ENCODE data around the gene CDK5RAP2. TPM values are rescaled to one million over a fixed set of nuclear protein-coding genes. Genes with fewer than 3 reads are reported as not detected.
"Not testable (repeated sequence)": the region's sequence is repeated elsewhere in the genome, so short reads cannot be mapped to it uniquely, and the experiment has no call there.

Gene CDK5RAP2
- total RNA-seq, result 26.9 TPM

DNA sequence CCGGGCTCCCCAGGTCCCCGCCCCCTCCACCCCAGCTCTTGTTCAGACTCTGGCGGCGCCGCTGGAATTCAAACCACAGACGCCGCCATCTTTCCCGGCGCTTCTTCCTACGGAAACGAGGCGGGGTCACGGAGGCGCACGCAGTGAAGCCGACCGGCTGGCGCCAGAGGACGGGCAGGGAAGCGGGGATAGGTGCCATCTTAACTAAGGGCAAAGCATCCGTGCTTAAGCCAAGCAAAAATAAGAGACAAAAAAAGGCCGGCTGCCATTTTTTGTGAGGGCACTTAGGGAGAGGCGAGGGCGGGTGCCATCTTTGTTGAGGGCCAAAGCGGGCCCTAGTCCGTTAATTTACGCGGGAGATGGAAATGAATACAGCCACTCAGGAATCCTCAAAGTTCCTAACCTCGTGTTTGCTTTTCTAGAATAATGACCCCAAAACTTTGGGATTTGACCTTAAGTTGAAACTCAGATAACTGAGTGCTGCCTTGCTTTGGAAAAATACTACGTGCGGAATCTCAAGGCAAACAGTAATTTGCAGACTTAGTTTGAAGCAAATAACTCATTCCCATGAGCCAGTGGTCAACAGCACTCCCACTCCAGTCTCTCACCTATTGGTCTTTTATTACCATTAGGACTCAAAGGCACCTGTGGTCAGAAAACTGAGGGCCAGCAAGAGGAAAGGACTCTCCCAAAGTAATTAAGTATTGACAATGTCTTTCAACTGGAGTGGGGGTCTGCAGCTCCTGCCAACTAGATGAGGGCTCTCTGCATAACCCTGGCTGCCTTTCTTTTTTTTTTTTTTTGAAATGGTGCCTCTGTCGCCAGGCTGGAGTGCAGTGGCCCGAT lies at the start of gene CDK5RAP2:
TSS of gene CDK5RAP2 (minus strand) at position 117 of the 846 bp plus-strand sequence. CDS start 189 bp downstream, outside the sequence.
- Histone ChIP-seq H3K9me3 (ENCODE audit: low read depth, low read length) (no peaks in the 10 kb centered on the region), H3K27me3 (ENCODE audit: insufficient read depth, low read length) (no peaks in the 10 kb centered on the region), H3K4me3 (ENCODE audit: low read length) (peak within 1 kb of the TSS; percentile 79), H3K4me1 (ENCODE audit: insufficient read depth, low read length) (peaks cover 25% of the 10 kb centered on the region)

DNA sequence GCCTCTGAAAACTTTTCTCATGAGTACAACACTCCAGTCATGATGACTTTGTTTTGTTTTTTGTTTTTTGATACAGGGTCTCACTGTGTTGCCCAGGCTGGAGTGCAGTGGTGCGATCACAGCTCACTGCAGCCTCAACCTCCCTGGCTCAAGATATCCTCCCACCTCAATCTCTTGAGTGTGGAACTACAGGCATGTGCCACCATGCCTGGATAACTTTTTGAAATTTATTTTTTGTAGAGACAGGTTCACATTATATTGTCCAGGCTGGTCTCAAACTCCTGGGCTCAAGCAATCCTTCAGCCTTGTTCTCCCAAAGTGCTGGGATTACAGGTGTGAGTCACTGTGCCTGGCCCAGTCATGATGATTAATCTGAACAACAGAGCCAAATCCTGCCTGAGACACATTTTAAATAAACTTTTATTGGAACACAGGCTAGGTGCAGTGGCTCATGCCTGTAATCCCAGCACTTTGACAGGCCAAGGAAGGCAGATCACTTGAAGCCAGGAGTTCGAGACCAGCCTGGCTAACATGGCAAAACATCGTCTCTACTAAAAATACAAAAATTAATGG lies 49.0 kb upstream of the CDK5RAP2 start:
- not testable (repeated sequence) for H3K27me3 ChIP-seq (ENCODE audit: insufficient read depth, low read length); H3K4me1 ChIP-seq (ENCODE audit: insufficient read depth, low read length); H3K4me3 ChIP-seq (ENCODE audit: low read length); H3K9me3 ChIP-seq (ENCODE audit: low read depth, low read length)

DNA sequence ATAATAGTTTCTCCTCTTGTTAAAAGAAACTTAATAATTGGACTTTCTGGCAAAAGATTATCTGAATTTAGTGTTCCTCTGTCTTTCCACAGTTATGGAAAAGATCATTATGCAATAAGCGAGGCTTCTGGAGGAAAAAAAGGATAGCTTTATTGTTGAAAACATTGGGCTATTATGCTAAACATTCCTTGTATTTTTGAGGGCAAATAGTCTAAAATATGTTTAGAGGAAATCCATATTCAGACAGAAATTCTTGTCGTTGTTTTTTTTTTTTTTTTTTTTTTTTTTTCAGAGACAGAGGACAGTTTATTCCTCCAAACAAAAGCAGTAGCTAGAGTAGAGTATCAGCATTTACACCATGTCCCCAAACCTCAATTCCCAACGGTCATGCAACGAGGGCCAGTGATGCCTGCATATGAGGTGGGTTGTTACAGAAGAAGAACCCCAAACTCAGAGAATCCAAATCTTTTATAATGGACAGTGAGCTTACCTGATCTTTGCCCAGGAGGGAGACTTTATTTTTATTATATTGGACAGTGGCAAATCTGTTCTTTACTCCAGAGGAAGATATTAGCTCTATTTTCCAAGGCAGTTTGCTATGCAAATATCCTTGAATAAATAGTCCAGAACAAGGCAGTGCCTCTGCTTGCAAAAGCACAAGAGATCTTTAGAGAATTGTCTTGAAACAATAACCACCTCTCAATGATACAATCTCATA lies 48.4 kb upstream of the CDK5RAP2 start:
- H3K27me3 ChIP-seq (ENCODE audit: insufficient read depth, low read length), result no peaks in the 10 kb centered on the region
- H3K9me3 ChIP-seq (ENCODE audit: low read depth, low read length), result no peaks in the 10 kb centered on the region
- peaks cover 9% of the 10 kb centered on the region for H3K4me1 ChIP-seq (ENCODE audit: insufficient read depth, low read length)
- no peak overlapping the region for H3K4me3 ChIP-seq (ENCODE audit: low read length)

DNA sequence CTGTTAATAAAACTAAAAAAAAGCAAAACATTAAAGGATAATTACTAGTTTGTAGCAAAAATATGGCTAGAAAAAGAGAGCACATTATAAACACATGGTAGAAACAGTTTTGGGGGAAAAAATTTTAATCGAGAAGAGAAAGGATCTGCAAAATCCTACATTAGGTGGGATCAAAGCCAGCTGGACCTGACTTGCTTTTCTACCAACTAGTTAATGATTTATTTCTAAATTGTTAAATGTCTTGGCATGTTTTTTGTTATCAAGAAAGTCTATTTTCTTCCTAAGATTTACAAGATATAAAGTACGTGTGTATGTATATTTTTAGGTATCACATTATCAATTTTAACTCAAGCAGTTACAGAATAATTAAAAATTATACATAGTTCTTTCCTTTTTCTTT lies 47.1 kb upstream of the CDK5RAP2 start:
- Histone ChIP-seq H3K4me1 (ENCODE audit: insufficient read depth, low read length) (peaks cover 9% of the 10 kb centered on the region), H3K9me3 (ENCODE audit: low read depth, low read length) (no peaks in the 10 kb centered on the region), H3K4me3 (ENCODE audit: low read length) (no peak overlapping the region), H3K27me3 (ENCODE audit: insufficient read depth, low read length) (no peaks in the 10 kb centered on the region)

DNA sequence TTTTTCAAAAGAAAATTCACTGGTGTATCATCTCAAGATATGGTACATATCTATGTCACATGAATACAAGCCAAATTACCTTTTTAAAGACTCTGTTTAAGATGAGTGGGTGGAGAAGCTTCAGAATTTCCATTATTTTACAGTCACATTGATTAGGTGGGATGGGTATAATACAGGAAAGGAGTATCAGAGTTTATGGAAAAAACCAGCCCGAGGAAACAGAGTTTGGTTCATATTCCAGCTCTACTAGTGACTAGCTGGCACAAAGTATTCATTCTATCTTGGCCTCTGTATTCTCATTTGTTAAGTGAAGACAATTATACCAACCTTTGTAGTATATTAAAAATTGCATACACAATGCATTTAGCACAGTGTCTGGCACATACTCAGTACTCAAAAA lies 46.5 kb upstream of the CDK5RAP2 start:
- Histone ChIP-seq H3K4me1 (ENCODE audit: insufficient read depth, low read length) (peaks cover 9% of the 10 kb centered on the region), H3K9me3 (ENCODE audit: low read depth, low read length) (no peaks in the 10 kb centered on the region), H3K4me3 (ENCODE audit: low read length) (no peak overlapping the region), H3K27me3 (ENCODE audit: insufficient read depth, low read length) (no peaks in the 10 kb centered on the region)

DNA sequence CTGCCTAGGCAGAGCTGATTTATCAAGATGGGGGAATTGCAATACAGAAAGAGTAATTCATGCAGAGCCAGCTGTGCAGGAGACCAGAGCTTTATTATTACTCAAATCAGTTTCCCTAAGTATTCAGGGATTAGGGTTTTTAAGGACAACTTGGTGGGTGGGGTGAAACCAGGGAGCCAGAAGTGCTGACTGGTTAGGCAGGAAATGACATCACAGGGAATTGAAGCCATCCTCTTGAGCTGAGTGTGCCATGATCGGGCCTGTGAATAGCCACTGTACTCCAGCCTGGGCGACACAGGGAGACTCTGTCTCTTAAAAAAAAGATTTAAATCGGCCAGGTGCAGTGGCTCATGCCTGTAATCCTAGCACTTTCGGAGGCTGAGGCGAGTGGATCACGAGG lies 45.3 kb upstream of the CDK5RAP2 start:
- peaks cover 4% of the 10 kb centered on the region for H3K4me1 ChIP-seq (ENCODE audit: insufficient read depth, low read length)
- no peaks in the 10 kb centered on the region for H3K27me3 ChIP-seq (ENCODE audit: insufficient read depth, low read length)
- H3K9me3 ChIP-seq (ENCODE audit: low read depth, low read length), result no peaks in the 10 kb centered on the region
- no peak overlapping the region for H3K4me3 ChIP-seq (ENCODE audit: low read length)

DNA sequence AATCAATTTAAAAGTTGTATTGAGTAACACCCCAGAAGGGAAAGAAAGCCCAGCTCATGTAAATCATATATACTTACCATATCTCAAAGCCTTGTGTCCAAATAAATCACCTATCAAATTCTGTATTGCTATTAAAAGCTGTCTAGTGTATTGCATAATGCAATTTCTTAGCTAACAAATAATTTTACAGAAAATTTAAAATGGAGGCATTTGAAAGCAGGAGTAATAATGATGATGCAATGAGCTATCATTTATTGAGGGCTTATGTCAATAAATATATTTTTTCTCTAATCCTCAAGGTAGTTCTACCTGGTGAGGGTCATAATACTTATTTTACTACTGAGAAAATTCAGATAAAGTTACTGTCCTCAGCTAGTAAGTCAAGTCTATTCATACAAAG lies 42.8 kb upstream of the CDK5RAP2 start:
- Histone ChIP-seq H3K27me3 (ENCODE audit: insufficient read depth, low read length) (no peaks in the 10 kb centered on the region), H3K9me3 (ENCODE audit: low read depth, low read length) (no peaks in the 10 kb centered on the region), H3K4me3 (ENCODE audit: low read length) (no peak overlapping the region), H3K4me1 (ENCODE audit: insufficient read depth, low read length) (peaks cover 4% of the 10 kb centered on the region)

DNA sequence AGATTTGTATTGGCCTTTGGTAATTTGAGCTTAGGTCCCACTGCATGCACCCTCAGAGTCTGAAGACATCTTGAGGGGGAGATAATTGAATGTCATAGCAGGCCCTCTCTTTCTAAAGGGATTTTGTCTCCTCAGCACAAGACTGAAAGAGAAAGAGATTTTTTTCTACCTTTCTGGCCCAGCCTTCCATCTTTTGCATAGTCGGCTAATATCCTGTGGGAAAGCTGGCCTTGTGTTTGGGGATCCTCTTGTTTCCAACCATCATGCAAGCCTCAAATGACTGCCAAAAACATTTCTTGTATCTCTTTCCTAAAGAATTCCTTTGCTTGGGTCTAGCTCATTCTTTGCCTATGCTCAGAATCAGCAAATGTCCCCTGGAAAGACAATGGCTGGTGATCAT lies 42.0 kb upstream of the CDK5RAP2 start:
- peaks cover 4% of the 10 kb centered on the region for H3K4me1 ChIP-seq (ENCODE audit: insufficient read depth, low read length)
- H3K27me3 ChIP-seq (ENCODE audit: insufficient read depth, low read length), result no peaks in the 10 kb centered on the region
- no peak overlapping the region for H3K4me3 ChIP-seq (ENCODE audit: low read length)
- no peaks in the 10 kb centered on the region for H3K9me3 ChIP-seq (ENCODE audit: low read depth, low read length)

DNA sequence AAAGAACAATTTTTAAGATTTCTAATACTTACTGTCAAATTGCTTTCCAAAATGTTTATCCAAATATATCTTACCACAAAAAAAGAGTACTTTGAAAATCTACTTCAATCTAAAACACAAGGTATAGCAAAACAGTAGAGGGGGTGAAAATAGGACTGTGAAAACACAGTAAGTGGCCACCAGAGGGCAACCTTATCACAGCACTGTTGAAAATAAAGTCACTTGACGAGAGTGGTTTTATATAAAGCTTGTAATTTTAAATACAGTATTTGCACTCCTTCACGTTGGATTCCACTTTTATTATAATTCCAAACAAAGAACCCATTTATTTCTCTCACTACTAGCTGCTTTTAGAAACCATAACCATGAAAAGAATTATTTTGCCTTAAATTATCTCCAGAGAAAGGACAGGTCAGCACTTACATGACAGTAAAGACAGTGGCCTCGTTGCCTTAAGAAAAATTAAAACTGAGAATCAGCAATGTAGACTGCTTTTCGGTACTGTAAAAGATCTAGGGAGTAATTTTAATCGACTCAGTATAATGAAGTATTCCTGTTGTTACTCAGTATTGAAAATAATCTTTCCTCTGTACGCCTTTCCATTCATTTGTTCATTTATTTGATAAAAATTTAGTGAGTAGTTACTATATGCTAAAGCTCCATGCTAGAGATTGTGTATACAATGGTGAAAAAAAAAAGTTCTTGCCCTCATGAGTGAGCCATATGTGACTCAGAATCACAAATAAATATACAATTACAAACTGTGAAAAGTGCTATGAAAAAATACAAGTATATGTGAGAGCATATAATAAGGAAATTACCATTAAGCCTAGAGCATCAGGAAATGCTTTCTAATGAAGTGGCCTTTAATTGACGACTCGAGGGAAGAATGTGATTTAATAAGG lies 40.0 kb upstream of the CDK5RAP2 start:
- Histone ChIP-seq H3K4me1 (ENCODE audit: insufficient read depth, low read length) (no peaks in the 10 kb centered on the region), H3K27me3 (ENCODE audit: insufficient read depth, low read length) (no peaks in the 10 kb centered on the region), H3K4me3 (ENCODE audit: low read length) (no peak overlapping the region), H3K9me3 (ENCODE audit: low read depth, low read length) (no peaks in the 10 kb centered on the region)

DNA sequence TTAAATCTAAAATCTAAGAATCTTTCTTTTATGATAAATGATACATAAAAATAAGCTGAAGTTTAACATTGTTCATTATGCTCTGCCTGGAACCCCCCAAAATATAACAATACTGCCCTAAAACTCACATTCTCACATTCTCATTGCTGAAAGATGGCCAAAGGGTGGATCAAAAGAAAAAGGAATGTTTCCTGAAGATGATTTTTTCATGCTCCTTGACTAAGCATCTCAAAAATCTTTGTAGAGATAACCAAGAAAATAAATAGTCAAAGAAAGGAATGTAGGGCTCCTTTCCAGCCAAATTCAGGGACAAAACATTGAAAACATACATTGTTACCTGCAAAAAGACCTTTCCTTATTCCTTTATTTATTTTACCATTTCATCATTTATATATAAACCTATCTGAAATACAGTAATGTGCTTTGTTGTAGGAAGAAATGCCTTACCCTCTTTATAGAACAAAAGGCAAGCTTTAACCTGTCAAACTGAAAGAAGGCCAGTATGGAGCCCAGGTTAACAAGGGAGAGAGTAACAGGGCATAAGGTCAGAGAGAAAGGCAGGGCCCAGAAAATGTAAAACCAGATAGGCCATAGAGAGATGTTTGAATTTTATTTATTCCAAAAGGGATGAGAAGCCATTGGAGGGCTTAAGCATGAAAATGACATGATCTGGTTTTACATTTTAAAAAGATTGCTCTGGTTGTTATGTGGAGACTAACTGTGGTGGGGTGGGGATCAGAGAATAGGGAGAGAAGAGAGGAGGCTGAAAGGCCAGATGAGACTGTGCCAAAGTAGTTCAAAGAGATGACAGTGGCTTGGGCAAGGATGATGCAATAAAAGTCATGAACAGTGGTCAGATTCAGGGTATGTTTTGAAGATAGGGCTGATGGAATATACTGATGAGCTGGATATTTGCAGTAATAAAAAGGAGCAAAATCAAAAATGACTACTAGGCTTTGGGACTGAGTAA lies 37.3 kb upstream of the CDK5RAP2 start:
- no peaks in the 10 kb centered on the region for H3K27me3 ChIP-seq (ENCODE audit: insufficient read depth, low read length)
- H3K4me1 ChIP-seq (ENCODE audit: insufficient read depth, low read length), result no peaks in the 10 kb centered on the region
- no peak overlapping the region for H3K4me3 ChIP-seq (ENCODE audit: low read length)
- no peaks in the 10 kb centered on the region for H3K9me3 ChIP-seq (ENCODE audit: low read depth, low read length)

DNA sequence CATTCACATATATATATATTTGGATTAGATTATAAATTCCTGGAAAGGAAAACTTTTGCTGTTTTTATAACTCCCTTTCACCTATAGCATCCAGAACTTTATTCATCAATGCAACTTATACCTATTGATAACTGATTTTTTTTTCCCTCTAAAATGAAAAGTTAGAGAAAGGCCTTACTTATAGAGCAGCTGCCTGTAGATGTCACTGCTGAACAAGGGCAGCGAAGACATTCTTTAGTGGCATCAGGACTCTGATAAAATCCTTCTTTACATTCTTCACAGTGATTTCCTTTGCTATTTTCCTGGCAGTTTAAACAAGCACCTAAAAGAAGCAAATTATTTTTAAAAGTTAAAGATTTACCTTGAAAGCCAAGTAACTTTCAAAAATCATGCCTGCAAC lies 32.3 kb upstream of the CDK5RAP2 start:
- no peaks in the 10 kb centered on the region for H3K9me3 ChIP-seq (ENCODE audit: low read depth, low read length)
- no peaks in the 10 kb centered on the region for H3K27me3 ChIP-seq (ENCODE audit: insufficient read depth, low read length)
- H3K4me3 ChIP-seq (ENCODE audit: low read length), result no peak overlapping the region
- H3K4me1 ChIP-seq (ENCODE audit: insufficient read depth, low read length), result no peaks in the 10 kb centered on the region

DNA sequence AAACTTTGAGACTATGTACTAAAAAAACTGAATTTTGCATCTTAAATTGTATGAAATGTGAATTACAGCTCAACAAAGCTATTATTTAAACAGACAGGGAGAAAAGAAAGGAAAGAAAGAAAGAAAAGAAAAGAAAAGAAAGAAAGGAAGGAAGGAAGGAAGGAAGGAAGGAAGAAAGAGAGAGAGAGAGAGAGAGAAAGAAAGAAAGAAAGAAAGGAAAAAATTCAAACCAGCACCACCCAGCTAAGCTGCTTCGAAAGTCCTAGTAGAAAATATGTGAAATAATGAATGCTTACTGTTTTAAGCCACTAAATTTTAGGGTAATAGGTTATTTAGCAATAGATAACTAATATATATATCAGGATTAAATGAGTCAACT lies 31.7 kb upstream of the CDK5RAP2 start:
- Histone ChIP-seq H3K9me3 (ENCODE audit: low read depth, low read length) (no peaks in the 10 kb centered on the region), H3K4me3 (ENCODE audit: low read length) (no peak overlapping the region), H3K27me3 (ENCODE audit: insufficient read depth, low read length) (no peaks in the 10 kb centered on the region), H3K4me1 (ENCODE audit: insufficient read depth, low read length) (no peaks in the 10 kb centered on the region)

DNA sequence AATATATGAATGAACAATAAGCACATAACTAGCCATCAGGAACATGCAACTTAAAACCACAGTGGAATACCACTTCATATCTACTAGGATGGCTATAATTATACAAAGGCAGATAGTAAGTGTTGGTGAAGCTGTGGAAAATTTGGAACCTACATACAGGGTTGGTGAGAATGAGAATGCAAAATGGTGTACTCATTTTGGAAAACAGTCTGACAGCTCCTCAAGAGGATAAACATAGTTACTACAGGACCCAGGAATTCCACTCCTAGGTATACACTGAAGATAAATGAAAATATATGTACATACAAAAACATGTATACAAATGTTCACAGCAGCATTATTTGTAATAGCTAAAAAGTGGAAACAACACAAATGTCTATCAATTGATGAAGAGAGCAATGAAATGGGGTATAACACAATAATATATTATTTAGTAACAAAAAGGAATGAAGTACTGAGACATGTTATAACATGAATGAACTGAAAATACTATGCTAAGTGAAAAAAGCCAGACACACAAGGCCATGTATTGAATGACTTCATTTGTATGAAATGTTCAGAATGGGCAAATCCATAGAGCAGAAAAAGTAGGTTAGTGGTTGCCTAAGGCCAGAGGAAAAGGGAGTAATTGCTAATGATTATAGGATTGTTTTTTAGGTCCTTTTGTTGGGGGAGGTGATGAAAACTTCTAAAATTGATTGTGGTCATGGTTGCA lies 31.2 kb upstream of the CDK5RAP2 start:
- no peaks in the 10 kb centered on the region for H3K4me1 ChIP-seq (ENCODE audit: insufficient read depth, low read length)
- H3K27me3 ChIP-seq (ENCODE audit: insufficient read depth, low read length), result no peaks in the 10 kb centered on the region
- H3K9me3 ChIP-seq (ENCODE audit: low read depth, low read length), result no peaks in the 10 kb centered on the region
- H3K4me3 ChIP-seq (ENCODE audit: low read length), result no peak overlapping the region
